HG02943 (cell line): ENCODE results near the gene PDPK1.
"Not testable (repeated sequence)": the region's sequence is repeated elsewhere in the genome, so short reads cannot be mapped to it uniquely, and the experiment has no call there.

Experiments
- ATAC-seq: cut with Tn5 transposase; IDR thresholded peaks from one replicate; pipeline ENCODE4 v1.9.1; 2021; ENCODE audit warnings: mild to moderate bottlenecking, low read depth, moderate library complexity; ENCODE audit not compliant: unreplicated experiment

PDPK1 gene

DNA sequence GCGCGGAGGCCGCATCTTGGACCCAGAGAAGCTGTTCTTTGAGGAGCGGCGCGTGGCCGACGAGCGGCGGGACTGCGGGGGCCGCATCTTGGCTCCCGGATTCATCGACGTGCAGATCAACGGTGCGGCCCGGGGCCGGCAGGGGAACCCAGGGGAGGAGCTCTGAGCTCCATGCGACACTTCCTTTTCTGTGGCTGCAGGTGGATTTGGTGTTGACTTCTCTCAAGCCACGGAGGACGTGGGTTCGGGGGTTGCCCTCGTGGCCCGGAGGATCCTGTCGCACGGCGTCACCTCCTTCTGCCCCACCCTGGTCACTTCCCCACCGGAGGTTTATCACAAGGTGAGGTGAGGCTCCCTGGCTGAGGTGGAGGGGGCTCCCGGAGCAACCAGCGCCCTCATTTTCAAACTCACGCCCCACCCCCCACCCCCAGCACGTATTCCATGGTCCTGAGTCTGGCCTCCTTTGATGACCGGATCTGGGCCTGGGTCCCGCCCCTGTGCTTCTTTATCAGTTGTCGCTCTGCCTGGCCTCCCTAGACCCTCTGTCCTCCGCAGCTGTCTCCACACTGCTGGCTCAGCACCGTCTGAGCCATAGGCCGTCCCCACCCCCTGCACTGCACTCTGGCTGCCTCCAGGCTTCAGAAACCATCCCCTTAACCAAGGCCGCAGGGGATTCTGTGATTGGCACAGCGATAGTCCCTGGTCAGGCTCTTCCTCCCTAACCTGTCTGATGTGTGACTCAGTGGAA lies 16.9 kb upstream of the PDPK1 start:
- no peak for ATAC-seq

DNA sequence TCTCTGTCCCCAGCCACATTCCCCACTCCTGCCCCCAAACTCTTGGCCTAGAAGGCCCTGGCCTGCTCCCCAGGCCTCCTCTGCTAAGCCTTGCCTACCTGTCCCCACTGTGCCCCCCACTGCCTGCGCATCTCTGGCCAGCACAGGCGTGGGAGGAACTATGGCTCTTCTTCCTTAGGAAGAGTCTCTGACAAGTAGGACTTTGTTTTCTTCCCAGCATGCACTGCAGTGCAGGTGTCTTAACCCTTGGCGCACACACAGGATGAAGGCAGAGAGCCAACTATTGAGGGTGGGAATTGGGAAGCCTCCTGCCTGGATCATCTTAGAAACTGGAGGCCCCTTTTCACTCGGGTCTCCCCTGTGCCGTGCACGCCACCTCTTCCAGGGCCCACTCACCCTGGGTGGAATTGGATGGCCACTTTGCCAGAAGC lies 14.0 kb upstream of the PDPK1 start:
- no peak for ATAC-seq

DNA sequence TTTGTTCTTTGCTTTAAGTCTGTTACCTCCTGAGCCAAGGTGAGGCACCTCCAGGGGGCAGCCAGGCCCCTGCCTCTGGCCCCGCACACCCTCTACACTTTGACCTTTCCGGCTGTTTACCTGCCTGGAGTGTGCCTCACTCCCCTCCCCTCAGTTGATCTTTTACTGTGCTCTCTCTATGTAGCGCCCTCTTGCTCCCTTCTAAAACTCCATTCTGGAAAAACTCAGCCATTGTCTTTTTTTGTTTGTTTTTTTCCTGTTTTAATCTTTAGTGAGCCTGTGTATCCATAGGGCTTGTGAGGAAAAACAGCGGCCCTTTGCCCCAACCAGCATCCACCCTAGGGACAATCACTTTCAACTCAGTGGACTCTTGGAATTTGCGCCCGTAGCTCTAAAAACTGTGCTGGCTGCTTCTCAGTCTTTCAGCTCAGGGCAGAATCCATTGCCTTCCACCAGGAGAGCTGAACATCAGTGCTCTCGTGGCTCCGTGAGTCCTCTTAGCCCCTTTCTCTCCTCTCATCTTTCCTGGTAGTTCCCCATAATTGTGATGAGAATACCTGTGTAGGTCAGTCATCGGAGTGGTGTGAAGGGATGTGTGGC lies 13.4 kb upstream of the PDPK1 start:
- no peak for ATAC-seq

GRCh38 chr16:2526135-2526534 lies 11.7 kb upstream of the PDPK1 start:
- ATAC-seq: no peak

DNA sequence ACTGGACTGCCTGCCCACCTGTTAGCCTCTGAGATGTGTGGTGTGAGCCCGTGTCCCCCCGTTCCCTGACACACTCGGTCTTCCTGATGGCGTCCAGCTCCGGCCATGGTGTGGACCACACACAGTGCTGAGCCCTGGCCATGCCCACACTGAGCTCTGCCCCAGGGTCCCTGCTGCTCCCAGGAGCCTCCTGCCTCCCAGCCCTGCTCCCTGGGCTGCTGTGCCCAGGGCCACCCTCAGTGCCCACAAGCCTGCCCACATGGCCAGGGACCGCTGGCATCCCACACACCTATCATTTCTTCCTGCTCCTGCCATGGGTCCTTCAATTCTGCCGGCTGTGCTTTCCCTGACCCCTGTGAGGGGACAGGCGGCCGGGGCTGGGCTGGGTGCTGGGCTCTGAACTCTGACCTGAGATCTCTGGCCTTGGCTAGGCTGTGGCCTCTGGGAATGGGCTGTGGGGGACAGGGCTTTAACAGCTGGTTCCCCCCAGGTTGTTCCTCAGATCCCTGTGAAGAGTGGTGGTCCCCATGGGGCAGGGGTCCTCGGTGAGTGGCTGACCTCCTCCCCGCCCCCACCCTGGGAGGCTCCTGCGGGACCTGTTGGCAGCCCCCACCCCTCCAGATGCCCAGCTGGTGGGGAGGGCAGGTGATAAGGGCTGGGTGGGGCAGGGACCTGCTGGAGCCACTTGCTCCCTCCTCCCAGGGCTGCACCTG lies 10.6 kb upstream of the PDPK1 start:
- ATAC-seq: no peak

GRCh38 chr16:2527784-2528100 lies 10.1 kb upstream of the PDPK1 start:
- ATAC-seq: no peak

- no peak for ATAC-seq
Observed at GRCh38 chr16:2528161-2529060, 9.4 kb upstream of the PDPK1 start.

GRCh38 chr16:2529061-2529931 lies 8.5 kb upstream of the PDPK1 start:
- no peak for ATAC-seq

DNA sequence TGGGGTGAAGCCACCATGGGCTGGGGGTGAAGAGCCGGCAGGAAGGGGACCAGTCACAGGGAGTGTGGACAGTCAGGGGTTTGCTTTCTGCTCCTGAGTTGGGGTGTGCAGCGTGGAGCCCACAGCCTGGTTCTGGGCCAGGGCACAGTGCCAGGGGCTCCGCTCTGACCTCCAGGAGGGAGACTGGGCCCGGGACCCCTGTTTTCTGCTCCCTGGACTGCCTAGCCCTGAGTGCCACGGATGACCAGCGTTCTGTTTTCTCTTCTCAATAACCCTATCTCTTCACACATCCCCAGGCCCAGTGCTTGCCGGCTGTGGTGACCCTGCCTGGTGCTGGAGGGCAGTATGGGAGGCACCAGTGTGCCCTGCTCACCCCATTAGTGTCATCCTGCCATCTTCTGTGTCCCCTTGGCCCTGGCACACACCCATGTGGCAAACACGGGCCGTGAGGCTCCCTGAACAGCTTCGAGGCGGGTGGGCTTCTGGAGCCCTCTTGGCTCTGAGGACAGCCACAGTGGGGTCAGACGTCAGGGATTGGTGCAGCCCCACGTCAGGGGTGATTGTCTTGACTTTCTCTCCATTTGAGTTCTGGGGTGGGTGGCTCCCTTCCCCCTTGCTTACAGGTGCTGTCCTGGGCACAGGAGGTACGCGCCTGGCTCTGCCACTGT lies 7.7 kb upstream of the PDPK1 start:
- ATAC-seq: no peak

GRCh38 chr16:2530629-2531318 lies 7.0 kb upstream of the PDPK1 start:
- ATAC-seq: no peak

- ATAC-seq: no peak
Observed at GRCh38 chr16:2531371-2531695, 6.5 kb upstream of the PDPK1 start, which contains the start of gene CEMP1. Gene CEMP1 (minus strand): TSS chr16:2531408. CDS start chr16:2531073, 335 bp downstream.

GRCh38 chr16:2531696-2532493 lies 5.9 kb upstream of the PDPK1 start:
- peak; percentile 77 for ATAC-seq

GRCh38 chr16:2532494-2533141 lies 5.2 kb upstream of the PDPK1 start:
- no peak for ATAC-seq

DNA sequence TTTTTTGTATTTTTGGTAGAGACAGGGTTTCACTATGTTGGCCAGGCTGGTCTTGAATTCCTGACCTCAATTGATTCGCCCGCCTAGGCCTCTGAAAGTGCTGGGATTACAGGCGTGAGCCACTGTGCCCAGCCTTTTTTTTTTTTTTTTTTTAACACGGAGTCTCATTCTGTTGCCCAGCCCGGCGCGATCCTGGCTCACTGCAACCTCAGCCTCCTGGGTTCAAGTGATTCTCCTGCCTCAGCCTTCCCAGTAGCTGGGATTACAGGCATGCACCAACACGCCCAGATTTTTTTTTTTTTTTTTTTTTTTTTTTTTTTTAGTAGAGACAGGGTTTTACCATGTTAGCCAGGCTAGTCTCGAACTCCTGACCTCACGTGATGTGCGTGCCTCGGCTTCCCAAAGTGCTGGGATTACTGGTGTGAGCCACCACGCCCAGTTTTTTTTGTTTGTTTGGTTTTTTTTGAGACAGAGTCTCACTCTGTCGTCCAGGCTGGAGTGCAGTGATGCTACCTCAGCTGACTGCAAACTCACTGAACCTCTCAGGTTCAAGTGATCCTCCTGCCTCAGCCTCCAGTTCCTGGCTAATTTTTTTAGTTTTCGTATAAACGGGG lies 4.6 kb upstream of the PDPK1 start:
- ATAC-seq: not testable (repeated sequence)

DNA sequence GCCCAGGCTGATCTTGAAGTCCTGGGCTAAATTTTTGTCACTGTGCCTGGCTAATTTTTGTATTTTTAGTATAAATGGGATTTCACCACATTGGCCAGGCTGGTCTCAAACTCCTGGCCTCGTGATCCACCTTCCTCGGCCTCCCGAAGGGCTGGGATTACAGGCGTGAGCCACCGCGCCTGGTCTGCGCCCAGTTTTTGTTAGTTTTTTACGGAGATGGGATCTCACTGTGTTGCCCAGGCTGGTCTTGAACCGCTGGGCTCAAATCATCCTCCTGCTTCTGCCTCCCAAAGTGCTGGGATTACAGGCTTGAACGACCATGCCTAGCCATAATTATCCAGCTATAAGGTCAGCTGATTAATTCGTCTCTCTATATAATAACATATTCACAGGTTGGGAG lies 3.9 kb upstream of the PDPK1 start:
- ATAC-seq: no peak

DNA sequence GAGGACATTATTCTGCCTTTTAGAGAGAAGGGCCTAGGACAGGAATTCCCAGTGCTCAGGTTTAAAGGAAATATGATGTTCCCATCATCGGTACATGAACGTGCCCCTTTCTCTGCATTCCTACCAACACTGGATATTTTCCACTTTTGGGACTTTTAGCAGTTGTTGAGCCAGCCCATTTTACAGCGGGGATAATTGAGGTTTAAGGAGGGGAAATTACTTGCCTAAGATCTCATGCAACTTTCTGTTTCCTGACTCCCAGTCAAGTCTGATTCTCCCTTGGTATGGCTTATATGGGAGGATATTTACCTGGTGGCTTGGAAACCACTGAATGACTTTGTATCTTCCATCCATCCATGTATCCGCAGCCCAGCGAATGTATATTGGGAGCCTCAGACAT lies 3.5 kb upstream of the PDPK1 start:
- ATAC-seq: not testable (repeated sequence)

GRCh38 chr16:2535625-2536013 lies 2.2 kb upstream of the PDPK1 start:
- no peak for ATAC-seq
